GM23338 (cell line): ENCODE results near the gene KCNJ3. TPM values are rescaled to one million over a fixed set of nuclear protein-coding genes. Genes with fewer than 3 reads are reported as not detected.

Experiments
- ATAC-seq: fragments of 200-7000 bp; cut with Tn5 transposase; 3 replicates; pipeline ENCODE4 v1.9.1; 2020
- DNase-seq: peaks from one replicate; pipeline ENCODE4 v3.0.0-alpha.2; 2015; ENCODE audit warnings: low spot score
- H2AFZ ChIP-seq: fragments of 200-600 bp; sonication (generic); 2 replicates; pipeline ENCODE4 v1.8.0; 2016; ENCODE audit warnings: antibody characterized with exemption, mild to moderate bottlenecking, moderate library complexity
- H3F3A ChIP-seq: fragments of 200-600 bp; sonication (generic); replicated peaks from 2 replicates; pipeline ENCODE4 v1.8.0; 2017; ENCODE audit warnings: antibody characterized with exemption, mixed run types, low read depth
- H3K27ac ChIP-seq: fragments of 200-600 bp; sonication (generic); 2 replicates; pipeline ENCODE4 v1.6.1; 2016; ENCODE audit warnings: low read depth
- H3K27me3 ChIP-seq: fragments of 200-600 bp; sonication (generic); 2 replicates; pipeline ENCODE4 v1.8.0; 2016; ENCODE audit warnings: mild to moderate bottlenecking, mixed run types, moderate library complexity; ENCODE audit not compliant: insufficient read depth
- H3K36me3 ChIP-seq: fragments of 200-600 bp; sonication (generic); 2 replicates; pipeline ENCODE4 v1.8.0; 2016; ENCODE audit warnings: mild to moderate bottlenecking; ENCODE audit not compliant: insufficient read depth
- H3K4me1 ChIP-seq: fragments of 200-600 bp; sonication (generic); 2 replicates; pipeline ENCODE4 v1.8.0; 2016; ENCODE audit warnings: mild to moderate bottlenecking, moderate library complexity; ENCODE audit not compliant: insufficient read depth
- H3K4me2 ChIP-seq: fragments of 200-600 bp; sonication (generic); 2 replicates; pipeline ENCODE4 v1.7.1; 2017; ENCODE audit warnings: mixed run types
- H3K4me3 ChIP-seq: fragments of 200-600 bp; sonication (generic); 2 replicates; pipeline ENCODE4 v1.6.1; 2016; ENCODE audit warnings: mixed run types
- H3K79me2 ChIP-seq: fragments of 200-600 bp; sonication (generic); replicated peaks from 2 replicates; pipeline ENCODE4 v1.8.0; 2017; ENCODE audit warnings: mild to moderate bottlenecking; ENCODE audit not compliant: insufficient read depth
- H3K9me2 ChIP-seq: fragments of 200-600 bp; sonication (generic); 2 replicates; pipeline ENCODE4 v1.8.0; 2017; ENCODE audit not compliant: insufficient read depth
- H4K20me1 ChIP-seq: fragments of 200-600 bp; sonication (generic); replicated peaks from 2 replicates; pipeline ENCODE4 v1.8.0; 2017; ENCODE audit warnings: mild to moderate bottlenecking; ENCODE audit not compliant: insufficient read depth
- H3K27ac Mint-ChIP-seq: 2 replicates; pipeline ENCODE4 v1.8.0; 2020; ENCODE audit warnings: inconsistent platforms, mild to moderate bottlenecking, moderate library complexity, mixed read lengths
- H3K27me3 Mint-ChIP-seq: 3 replicates; pipeline ENCODE4 v1.8.0; 2022; ENCODE audit warnings: low read depth, mild to moderate bottlenecking, moderate library complexity, mixed read lengths, inconsistent platforms; ENCODE audit not compliant: insufficient read depth, poor library complexity
- H3K36me3 Mint-ChIP-seq: 3 replicates; pipeline ENCODE4 v1.8.0; 2021; ENCODE audit warnings: low read depth, mild to moderate bottlenecking, inconsistent platforms, moderate library complexity, mixed read lengths
- H3K4me1 Mint-ChIP-seq: 3 replicates; pipeline ENCODE4 v1.8.0; 2020; ENCODE audit warnings: mild to moderate bottlenecking, inconsistent platforms, mixed read lengths
- H3K4me3 Mint-ChIP-seq: 3 replicates; pipeline ENCODE4 v1.8.0; 2021; ENCODE audit warnings: moderate library complexity, mild to moderate bottlenecking, inconsistent platforms, mixed read lengths
- H3K9me3 Mint-ChIP-seq: 3 replicates; pipeline ENCODE4 v1.8.0; 2020; ENCODE audit warnings: moderate library complexity, mild to moderate bottlenecking, inconsistent platforms, mixed read lengths
- CREB1 ChIP-seq: fragments of 250-450 bp; sonication (Bioruptor Pico); IDR thresholded peaks from 2 replicates; pipeline ENCODE4 v1.5.0; 2020; ENCODE audit warnings: low read depth, mild to moderate bottlenecking, moderate library complexity
- EZH2 ChIP-seq: fragments of 200-600 bp; sonication (generic); IDR thresholded peaks from one replicate; pipeline ENCODE4 v1.8.0; 2017; ENCODE audit warnings: antibody characterized with exemption, mild to moderate bottlenecking, low read depth; ENCODE audit not compliant: unreplicated experiment
- EZH2phosphoT487 ChIP-seq: fragments of 200-600 bp; sonication (generic); IDR thresholded peaks from one replicate; pipeline ENCODE4 v1.8.1; 2018; ENCODE audit warnings: antibody characterized with exemption; ENCODE audit not compliant: unreplicated experiment
- JUNB ChIP-seq: IDR thresholded peaks from one replicate; pipeline ENCODE4 v1.6.1; 2016; ENCODE audit warnings: antibody characterized with exemption; ENCODE audit not compliant: unreplicated experiment
- NANOG ChIP-seq: IDR thresholded peaks from 2 replicates; pipeline ENCODE4 v1.6.1; 2016; ENCODE audit warnings: antibody characterized with exemption, borderline replicate concordance
- STAT1 ChIP-seq: IDR thresholded peaks from one replicate; pipeline ENCODE4 v1.6.1; 2016; ENCODE audit warnings: antibody characterized with exemption; ENCODE audit not compliant: unreplicated experiment
- ZNF114 ChIP-seq: fragments of 250-450 bp; sonication (Bioruptor Pico); IDR thresholded peaks from 2 replicates; pipeline ENCODE4 v1.5.0; 2020; ENCODE audit warnings: mild to moderate bottlenecking, moderate library complexity
- ZNF331 ChIP-seq: fragments of 250-450 bp; sonication (Bioruptor Pico); IDR thresholded peaks from 2 replicates; pipeline ENCODE4 v1.5.0; 2020; ENCODE audit warnings: low read depth, mild to moderate bottlenecking, moderate library complexity
- polyA plus RNA-seq: library from polyadenylated mRNA; unstranded; fragments of >200 nt; fragmentation: Nextera tagmentation; extraction: Ambion mirVana; gene quantifications from 2 replicates; pipeline ENCODE4 v1.2.1, GENCODE V29; 2016
- total RNA-seq: library from RNA; depleted of rRNA; stranded (reverse); fragments of >200 nt; shearing (Covaris generic); gene quantifications from 2 replicates; pipeline ENCODE4 v1.2.3, GENCODE V29; 2014
- TF ChIP-seq, protein P1 (sequence below): IDR thresholded peaks from one replicate; pipeline ENCODE4 v1.6.1; 2018; ENCODE audit warnings: antibody characterized with exemption; ENCODE audit not compliant: unreplicated experiment
- TF ChIP-seq, protein P2 (sequence below), 2 experiments: fragments of 200-600 bp in 1 of 2; sonication (generic) in 1 of 2; conservative IDR thresholded peaks; 2 replicates each; pipeline versions ENCODE4 v1.5.1 to v1.6.1; 2016 to 2017; ENCODE audit warnings: antibody characterized with exemption in 2 of 2, low read depth in 2 of 2, mild to moderate bottlenecking in 2 of 2, moderate library complexity in 1 of 2
- TF ChIP-seq, protein P3 (sequence below): IDR thresholded peaks from 2 replicates; pipeline ENCODE4 v1.6.1; 2016; ENCODE audit warnings: antibody characterized with exemption

The KCNJ3 gene
- total and polyA plus RNA-seq, 2 experiments from 2014 or later = 0.05 to 0.28 TPM

DNA sequence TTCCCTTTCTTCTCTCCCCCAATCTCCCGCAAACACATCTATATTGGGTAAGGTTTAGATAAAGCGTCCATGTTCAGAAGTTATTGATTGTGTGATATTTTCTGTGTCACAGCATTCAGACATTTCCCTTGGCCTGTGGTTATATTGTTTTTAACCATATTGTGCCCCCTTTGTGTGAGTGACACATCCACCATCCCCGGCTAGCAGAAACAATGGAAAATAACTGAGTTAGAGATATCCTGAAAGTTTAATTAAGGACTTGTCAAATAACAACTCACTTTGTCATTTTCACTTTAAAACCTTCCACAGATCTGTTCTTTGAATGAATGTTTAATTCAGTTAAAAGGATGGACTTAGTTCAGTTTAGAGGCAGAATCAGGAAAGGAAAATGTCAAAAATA, 151.0 kb downstream of the KCNJ3 start:
- Histone ChIP-seq H3K4me1 (no peaks in the 10 kb centered on the region), H3K4me2 (no peak overlapping the region), H2AFZ (no peak overlapping the region), H3K27me3 (no peaks in the 10 kb centered on the region), H3K36me3 (no peaks in the 10 kb centered on the region), H3K4me3 (no peak overlapping the region), H4K20me1 (no peaks in the 10 kb centered on the region), H3K27ac (no peak overlapping the region), H3K79me2 (no peaks in the 10 kb centered on the region), H3F3A (no peaks in the 10 kb centered on the region), H3K9me2 (no peaks in the 10 kb centered on the region)
- DNase-seq = no peak
- H3K4me1 Mint-ChIP-seq = no peaks in the 10 kb centered on the region
- no peak for TF ChIP-seq ZNF331 (CRISPR knock-in tag)
- no peaks in the 10 kb centered on the region for H3K27me3 Mint-ChIP-seq
- ATAC-seq = no peak
- no peak overlapping the region for H3K27ac Mint-ChIP-seq
- no peak overlapping the region for H3K4me3 Mint-ChIP-seq
- H3K36me3 Mint-ChIP-seq = no peaks in the 10 kb centered on the region
- H3K9me3 Mint-ChIP-seq = no peaks in the 10 kb centered on the region

DNA sequence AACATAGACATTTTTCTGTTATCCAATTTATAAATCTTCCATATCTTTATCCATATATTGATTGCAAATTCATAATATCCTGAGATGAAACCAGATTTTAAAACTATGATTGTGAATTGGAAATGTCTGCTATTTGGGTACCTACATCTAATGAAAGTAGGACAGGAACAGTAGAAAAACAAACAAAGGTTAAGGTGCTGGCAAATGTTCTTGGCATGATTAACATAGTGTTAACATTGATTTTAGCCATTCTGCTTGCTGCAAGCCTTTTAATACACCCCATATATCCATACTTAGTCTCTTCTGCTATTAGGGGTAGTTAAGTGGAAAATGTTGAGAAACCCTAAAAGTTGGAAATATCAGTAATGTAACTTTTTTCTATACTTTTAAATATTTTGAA, 152.0 kb downstream of the KCNJ3 start:
- H3F3A ChIP-seq = no peaks in the 10 kb centered on the region
- Mint-ChIP-seq H3K4me1 (no peaks in the 10 kb centered on the region), H3K36me3 (no peaks in the 10 kb centered on the region), H3K4me3 (no peak overlapping the region), H3K9me3 (no peaks in the 10 kb centered on the region), H3K27ac (no peak overlapping the region), H3K27me3 (no peaks in the 10 kb centered on the region)
- no peaks in the 10 kb centered on the region for H4K20me1 ChIP-seq
- no peak for ATAC-seq
- no peak overlapping the region for H2AFZ ChIP-seq
- H3K27ac ChIP-seq = no peak overlapping the region
- no peak for DNase-seq
- no peaks in the 10 kb centered on the region for H3K79me2 ChIP-seq
- H3K36me3 ChIP-seq = no peaks in the 10 kb centered on the region
- no peak overlapping the region for H3K4me3 ChIP-seq
- no peaks in the 10 kb centered on the region for H3K27me3 ChIP-seq
- H3K4me2 ChIP-seq = no peak overlapping the region
- H3K9me2 ChIP-seq = no peaks in the 10 kb centered on the region
- H3K4me1 ChIP-seq = no peaks in the 10 kb centered on the region
- TF ChIP-seq STAT1 (no peak), CREB1 (CRISPR knock-in tag) (no peak), EZH2phosphoT487 (no peak), ZNF331 (CRISPR knock-in tag) (no peak), ZNF114 (CRISPR knock-in tag) (no peak), JUNB (no peak), EZH2 (no peak), NANOG (no peak)
- TF ChIP-seq, protein P1, sequence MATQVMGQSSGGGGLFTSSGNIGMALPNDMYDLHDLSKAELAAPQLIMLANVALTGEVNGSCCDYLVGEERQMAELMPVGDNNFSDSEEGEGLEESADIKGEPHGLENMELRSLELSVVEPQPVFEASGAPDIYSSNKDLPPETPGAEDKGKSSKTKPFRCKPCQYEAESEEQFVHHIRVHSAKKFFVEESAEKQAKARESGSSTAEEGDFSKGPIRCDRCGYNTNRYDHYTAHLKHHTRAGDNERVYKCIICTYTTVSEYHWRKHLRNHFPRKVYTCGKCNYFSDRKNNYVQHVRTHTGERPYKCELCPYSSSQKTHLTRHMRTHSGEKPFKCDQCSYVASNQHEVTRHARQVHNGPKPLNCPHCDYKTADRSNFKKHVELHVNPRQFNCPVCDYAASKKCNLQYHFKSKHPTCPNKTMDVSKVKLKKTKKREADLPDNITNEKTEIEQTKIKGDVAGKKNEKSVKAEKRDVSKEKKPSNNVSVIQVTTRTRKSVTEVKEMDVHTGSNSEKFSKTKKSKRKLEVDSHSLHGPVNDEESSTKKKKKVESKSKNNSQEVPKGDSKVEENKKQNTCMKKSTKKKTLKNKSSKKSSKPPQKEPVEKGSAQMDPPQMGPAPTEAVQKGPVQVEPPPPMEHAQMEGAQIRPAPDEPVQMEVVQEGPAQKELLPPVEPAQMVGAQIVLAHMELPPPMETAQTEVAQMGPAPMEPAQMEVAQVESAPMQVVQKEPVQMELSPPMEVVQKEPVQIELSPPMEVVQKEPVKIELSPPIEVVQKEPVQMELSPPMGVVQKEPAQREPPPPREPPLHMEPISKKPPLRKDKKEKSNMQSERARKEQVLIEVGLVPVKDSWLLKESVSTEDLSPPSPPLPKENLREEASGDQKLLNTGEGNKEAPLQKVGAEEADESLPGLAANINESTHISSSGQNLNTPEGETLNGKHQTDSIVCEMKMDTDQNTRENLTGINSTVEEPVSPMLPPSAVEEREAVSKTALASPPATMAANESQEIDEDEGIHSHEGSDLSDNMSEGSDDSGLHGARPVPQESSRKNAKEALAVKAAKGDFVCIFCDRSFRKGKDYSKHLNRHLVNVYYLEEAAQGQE = no peak
- TF ChIP-seq, protein P2, sequence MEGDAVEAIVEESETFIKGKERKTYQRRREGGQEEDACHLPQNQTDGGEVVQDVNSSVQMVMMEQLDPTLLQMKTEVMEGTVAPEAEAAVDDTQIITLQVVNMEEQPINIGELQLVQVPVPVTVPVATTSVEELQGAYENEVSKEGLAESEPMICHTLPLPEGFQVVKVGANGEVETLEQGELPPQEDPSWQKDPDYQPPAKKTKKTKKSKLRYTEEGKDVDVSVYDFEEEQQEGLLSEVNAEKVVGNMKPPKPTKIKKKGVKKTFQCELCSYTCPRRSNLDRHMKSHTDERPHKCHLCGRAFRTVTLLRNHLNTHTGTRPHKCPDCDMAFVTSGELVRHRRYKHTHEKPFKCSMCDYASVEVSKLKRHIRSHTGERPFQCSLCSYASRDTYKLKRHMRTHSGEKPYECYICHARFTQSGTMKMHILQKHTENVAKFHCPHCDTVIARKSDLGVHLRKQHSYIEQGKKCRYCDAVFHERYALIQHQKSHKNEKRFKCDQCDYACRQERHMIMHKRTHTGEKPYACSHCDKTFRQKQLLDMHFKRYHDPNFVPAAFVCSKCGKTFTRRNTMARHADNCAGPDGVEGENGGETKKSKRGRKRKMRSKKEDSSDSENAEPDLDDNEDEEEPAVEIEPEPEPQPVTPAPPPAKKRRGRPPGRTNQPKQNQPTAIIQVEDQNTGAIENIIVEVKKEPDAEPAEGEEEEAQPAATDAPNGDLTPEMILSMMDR (conservative IDR thresholded peaks at IDR 0.05; ENCODE audit: low read depth in 2 of 2) = no peak
- TF ChIP-seq, protein P3, sequence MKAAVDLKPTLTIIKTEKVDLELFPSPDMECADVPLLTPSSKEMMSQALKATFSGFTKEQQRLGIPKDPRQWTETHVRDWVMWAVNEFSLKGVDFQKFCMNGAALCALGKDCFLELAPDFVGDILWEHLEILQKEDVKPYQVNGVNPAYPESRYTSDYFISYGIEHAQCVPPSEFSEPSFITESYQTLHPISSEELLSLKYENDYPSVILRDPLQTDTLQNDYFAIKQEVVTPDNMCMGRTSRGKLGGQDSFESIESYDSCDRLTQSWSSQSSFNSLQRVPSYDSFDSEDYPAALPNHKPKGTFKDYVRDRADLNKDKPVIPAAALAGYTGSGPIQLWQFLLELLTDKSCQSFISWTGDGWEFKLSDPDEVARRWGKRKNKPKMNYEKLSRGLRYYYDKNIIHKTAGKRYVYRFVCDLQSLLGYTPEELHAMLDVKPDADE = no peak
